Measurements from ENCODE around the gene CMPK1. TPM values are rescaled to one million over a fixed set of nuclear protein-coding genes. Genes with fewer than 3 reads are reported as not detected.
"Not testable (repeated sequence)": the region's sequence is repeated elsewhere in the genome, so short reads cannot be mapped to it uniquely, and the experiment has no call there.

Gene CMPK1
- total RNA-seq, 1 experiment from 2014 or later: 36.3 TPM

GRCh38 chr1:47340227-47340626 lies 6.6 kb downstream of the CMPK1 start (continued):
- TF ChIP-seq ZNF512 (CRISPR knock-in tag; IDR thresholded peaks at IDR 0.05; ENCODE audit: borderline replicate concordance) (no peak), RELA (CRISPR knock-in tag; IDR thresholded peaks at IDR 0.05; ENCODE audit: borderline replicate concordance) (no peak), MXD4 (CRISPR knock-in tag; IDR thresholded peaks at IDR 0.05; ENCODE audit: borderline replicate concordance) (no peak), TCF7 (CRISPR knock-in tag; IDR thresholded peaks at IDR 0.05; ENCODE audit: low read depth) (no peak), MYBL2 (CRISPR knock-in tag; IDR thresholded peaks at IDR 0.05) (no peak), ZNF232 (CRISPR knock-in tag; IDR thresholded peaks at IDR 0.05) (no peak), ERG (CRISPR knock-in tag; IDR thresholded peaks at IDR 0.05) (no peak), NR3C1 (CRISPR knock-in tag; conservative IDR thresholded peaks at IDR 0.05; ENCODE audit: low read depth) (no peak), ZBTB43 (CRISPR knock-in tag; IDR thresholded peaks at IDR 0.05) (no peak)
- TF ChIP-seq, protein P1, sequence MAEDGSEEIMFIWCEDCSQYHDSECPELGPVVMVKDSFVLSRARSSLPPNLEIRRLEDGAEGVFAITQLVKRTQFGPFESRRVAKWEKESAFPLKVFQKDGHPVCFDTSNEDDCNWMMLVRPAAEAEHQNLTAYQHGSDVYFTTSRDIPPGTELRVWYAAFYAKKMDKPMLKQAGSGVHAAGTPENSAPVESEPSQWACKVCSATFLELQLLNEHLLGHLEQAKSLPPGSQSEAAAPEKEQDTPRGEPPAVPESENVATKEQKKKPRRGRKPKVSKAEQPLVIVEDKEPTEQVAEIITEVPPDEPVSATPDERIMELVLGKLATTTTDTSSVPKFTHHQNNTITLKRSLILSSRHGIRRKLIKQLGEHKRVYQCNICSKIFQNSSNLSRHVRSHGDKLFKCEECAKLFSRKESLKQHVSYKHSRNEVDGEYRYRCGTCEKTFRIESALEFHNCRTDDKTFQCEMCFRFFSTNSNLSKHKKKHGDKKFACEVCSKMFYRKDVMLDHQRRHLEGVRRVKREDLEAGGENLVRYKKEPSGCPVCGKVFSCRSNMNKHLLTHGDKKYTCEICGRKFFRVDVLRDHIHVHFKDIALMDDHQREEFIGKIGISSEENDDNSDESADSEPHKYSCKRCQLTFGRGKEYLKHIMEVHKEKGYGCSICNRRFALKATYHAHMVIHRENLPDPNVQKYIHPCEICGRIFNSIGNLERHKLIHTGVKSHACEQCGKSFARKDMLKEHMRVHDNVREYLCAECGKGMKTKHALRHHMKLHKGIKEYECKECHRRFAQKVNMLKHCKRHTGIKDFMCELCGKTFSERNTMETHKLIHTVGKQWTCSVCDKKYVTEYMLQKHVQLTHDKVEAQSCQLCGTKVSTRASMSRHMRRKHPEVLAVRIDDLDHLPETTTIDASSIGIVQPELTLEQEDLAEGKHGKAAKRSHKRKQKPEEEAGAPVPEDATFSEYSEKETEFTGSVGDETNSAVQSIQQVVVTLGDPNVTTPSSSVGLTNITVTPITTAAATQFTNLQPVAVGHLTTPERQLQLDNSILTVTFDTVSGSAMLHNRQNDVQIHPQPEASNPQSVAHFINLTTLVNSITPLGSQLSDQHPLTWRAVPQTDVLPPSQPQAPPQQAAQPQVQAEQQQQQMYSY (CRISPR knock-in tag; IDR thresholded peaks at IDR 0.05): no peak
- TF ChIP-seq, protein P2, sequence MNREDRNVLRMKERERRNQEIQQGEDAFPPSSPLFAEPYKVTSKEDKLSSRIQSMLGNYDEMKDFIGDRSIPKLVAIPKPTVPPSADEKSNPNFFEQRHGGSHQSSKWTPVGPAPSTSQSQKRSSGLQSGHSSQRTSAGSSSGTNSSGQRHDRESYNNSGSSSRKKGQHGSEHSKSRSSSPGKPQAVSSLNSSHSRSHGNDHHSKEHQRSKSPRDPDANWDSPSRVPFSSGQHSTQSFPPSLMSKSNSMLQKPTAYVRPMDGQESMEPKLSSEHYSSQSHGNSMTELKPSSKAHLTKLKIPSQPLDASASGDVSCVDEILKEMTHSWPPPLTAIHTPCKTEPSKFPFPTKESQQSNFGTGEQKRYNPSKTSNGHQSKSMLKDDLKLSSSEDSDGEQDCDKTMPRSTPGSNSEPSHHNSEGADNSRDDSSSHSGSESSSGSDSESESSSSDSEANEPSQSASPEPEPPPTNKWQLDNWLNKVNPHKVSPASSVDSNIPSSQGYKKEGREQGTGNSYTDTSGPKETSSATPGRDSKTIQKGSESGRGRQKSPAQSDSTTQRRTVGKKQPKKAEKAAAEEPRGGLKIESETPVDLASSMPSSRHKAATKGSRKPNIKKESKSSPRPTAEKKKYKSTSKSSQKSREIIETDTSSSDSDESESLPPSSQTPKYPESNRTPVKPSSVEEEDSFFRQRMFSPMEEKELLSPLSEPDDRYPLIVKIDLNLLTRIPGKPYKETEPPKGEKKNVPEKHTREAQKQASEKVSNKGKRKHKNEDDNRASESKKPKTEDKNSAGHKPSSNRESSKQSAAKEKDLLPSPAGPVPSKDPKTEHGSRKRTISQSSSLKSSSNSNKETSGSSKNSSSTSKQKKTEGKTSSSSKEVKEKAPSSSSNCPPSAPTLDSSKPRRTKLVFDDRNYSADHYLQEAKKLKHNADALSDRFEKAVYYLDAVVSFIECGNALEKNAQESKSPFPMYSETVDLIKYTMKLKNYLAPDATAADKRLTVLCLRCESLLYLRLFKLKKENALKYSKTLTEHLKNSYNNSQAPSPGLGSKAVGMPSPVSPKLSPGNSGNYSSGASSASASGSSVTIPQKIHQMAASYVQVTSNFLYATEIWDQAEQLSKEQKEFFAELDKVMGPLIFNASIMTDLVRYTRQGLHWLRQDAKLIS (CRISPR knock-in tag; IDR thresholded peaks at IDR 0.05; ENCODE audit: borderline replicate concordance): no peak
- TF ChIP-seq, protein P3, sequence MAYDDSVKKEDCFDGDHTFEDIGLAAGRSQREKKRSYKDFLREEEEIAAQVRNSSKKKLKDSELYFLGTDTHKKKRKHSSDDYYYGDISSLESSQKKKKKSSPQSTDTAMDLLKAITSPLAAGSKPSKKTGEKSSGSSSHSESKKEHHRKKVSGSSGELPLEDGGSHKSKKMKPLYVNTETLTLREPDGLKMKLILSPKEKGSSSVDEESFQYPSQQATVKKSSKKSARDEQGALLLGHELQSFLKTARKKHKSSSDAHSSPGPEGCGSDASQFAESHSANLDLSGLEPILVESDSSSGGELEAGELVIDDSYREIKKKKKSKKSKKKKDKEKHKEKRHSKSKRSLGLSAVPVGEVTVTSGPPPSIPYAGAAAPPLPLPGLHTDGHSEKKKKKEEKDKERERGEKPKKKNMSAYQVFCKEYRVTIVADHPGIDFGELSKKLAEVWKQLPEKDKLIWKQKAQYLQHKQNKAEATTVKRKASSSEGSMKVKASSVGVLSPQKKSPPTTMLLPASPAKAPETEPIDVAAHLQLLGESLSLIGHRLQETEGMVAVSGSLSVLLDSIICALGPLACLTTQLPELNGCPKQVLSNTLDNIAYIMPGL (CRISPR knock-in tag; IDR thresholded peaks at IDR 0.05): no peak

DNA sequence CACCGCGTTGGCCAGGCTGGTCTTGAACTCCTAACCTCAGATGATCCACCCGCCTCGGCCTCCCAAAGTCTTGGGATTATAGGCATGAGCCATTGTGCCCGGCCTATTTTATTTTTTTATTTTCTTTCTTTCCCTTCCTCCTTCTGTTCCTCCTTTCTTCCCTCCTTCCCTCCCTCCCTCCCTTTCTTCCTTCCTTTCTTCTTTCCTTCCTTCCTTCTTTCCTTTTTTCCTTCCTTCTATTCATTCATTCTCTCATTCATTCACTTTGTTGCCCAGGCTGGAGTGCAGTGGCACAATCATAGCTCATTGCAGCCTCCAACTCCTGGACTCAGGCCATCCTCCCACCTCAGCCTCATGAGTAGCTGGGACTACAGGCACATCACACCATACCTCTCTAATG lies 13.4 kb downstream of the CMPK1 start:
- CTCF ChIA-PET; H3K27ac Mint-ChIP-seq; ATAC-seq; H3K27me3 Mint-ChIP-seq (ENCODE audit: low read depth); H3K9me3 Mint-ChIP-seq; DNase-seq (ENCODE audit: low spot score); H3K36me3 Mint-ChIP-seq; H3K4me3 Mint-ChIP-seq; H3K4me1 Mint-ChIP-seq; POLR2A ChIA-PET: not testable (repeated sequence)

All from WTC11 (cell line).